K562 (cell line): ENCODE results near the gene SCUBE1. TPM values are rescaled to one million over a fixed set of nuclear protein-coding genes. Genes with fewer than 3 reads are reported as not detected.

ENCODE experiments used
- ATAC-seq: fragments of 200-7000 bp; cut with Tn5 transposase; 3 replicates; pipeline ENCODE4 v1.9.1; 2020; ENCODE audit warnings: moderate library complexity
- BruUV-seq: library from RNA; stranded (reverse); fragments of 400-500 nt; replicated peaks from 2 replicates; lab custom pipeline; 2021; lab: Mats Ljungman, UMichigan
- CTCF ChIA-PET: fragments of 300-600 bp; formaldehyde crosslinking; extraction: SDS; loops from one replicate; lab custom pipeline; 2021; ENCODE audit warnings: low intra/inter-chr PET ratio; lab: Yijun Ruan, JAX
- POLR2A ChIA-PET: fragments of 300-600, 350-650 bp; sonication (Branson Sonifier 250); formaldehyde crosslinking; extraction: SDS; loops from one replicate; lab custom pipeline; 2021; ENCODE audit warnings: antibody characterized with exemption, inconsistent platforms; lab: Yijun Ruan, JAX
- DNase-seq, 4 experiments: peaks; one replicate each; pipeline versions ENCODE4 v3.0.0 to v3.0.0-alpha.2; 2011 to 2018; ENCODE audit warnings: low spot score in 3 of 4, mixed read lengths in 3 of 4; ENCODE audit errors: extremely low read depth in 1 of 4
- FAIRE-seq: peaks from 2 replicates; lab custom pipeline; 2011; peaks lifted over from hg19 to GRCh38; lab: Jason Lieb, UNC
- H2AFZ ChIP-seq: 2 replicates; pipeline ENCODE4 v1.6.0; 2011; ENCODE audit warnings: low read depth, low read length, control low read depth, inconsistent platforms
- H3K27ac ChIP-seq: fragments of 200-600 bp; 3 replicates; pipeline ENCODE4 v1.8.0; 2011; ENCODE audit warnings: low read depth, mild to moderate bottlenecking, control low read depth, inconsistent platforms, low read length, moderate library complexity, mixed read lengths; ENCODE audit errors: extremely low read depth
- H3K27me3 ChIP-seq, 2 experiments: fragments of 300-600 bp in 1 of 2; 2 replicates in 1 of 2; 3 replicates in 1 of 2; pipeline versions ENCODE4 v1.6.0 to v1.8.0; 2011; ENCODE audit warnings: inconsistent platforms in 2 of 2, low read length in 2 of 2, mild to moderate bottlenecking in 1 of 2, mixed read lengths in 1 of 2, moderate library complexity in 1 of 2; ENCODE audit not compliant: control insufficient read depth in 2 of 2, insufficient read depth in 2 of 2
- H3K36me3 ChIP-seq: fragments of 300-600 bp; 3 replicates; pipeline ENCODE4 v1.8.0; 2011; ENCODE audit warnings: mild to moderate bottlenecking, low read length, inconsistent platforms; ENCODE audit not compliant: control insufficient read depth, insufficient read depth
- H3K4me1 ChIP-seq, 2 experiments: fragments of 200-600 bp in 1 of 2; replicated peaks in 1 of 2; 2 replicates in 1 of 2; 3 replicates in 1 of 2; pipeline versions ENCODE4 v1.5.1 to v1.8.0; 2011; ENCODE audit warnings: inconsistent platforms in 2 of 2, low read length in 2 of 2, mild to moderate bottlenecking in 1 of 2, mixed read lengths in 1 of 2, moderate library complexity in 1 of 2; ENCODE audit not compliant: control insufficient read depth in 2 of 2, insufficient read depth in 2 of 2
- H3K4me2 ChIP-seq: 2 replicates; pipeline ENCODE4 v1.6.1; 2011; ENCODE audit warnings: low read length, control low read depth, inconsistent platforms, mixed read lengths; ENCODE audit not compliant: insufficient read depth
- H3K4me3 ChIP-seq: fragments of 200-600 bp; sonication (generic), shearing (Covaris generic); 2 replicates; pipeline ENCODE4 v1.5.1; 2016; ENCODE audit warnings: control low read depth, inconsistent platforms
- H3K79me2 ChIP-seq: fragments of 200-600 bp; 3 replicates; pipeline ENCODE4 v1.8.0; 2011; ENCODE audit warnings: low read length, inconsistent platforms; ENCODE audit not compliant: control insufficient read depth, insufficient read depth
- H3K9ac ChIP-seq, 2 experiments: 2 replicates each; pipeline versions ENCODE4 v1.6.0 to v1.6.1; 2011; ENCODE audit warnings: low read depth in 2 of 2, low read length in 2 of 2, control low read depth in 1 of 2, inconsistent platforms in 1 of 2, mild to moderate bottlenecking in 1 of 2, mixed read lengths in 1 of 2; ENCODE audit not compliant: insufficient read depth in 1 of 2
- H3K9me1 ChIP-seq: one replicate; pipeline ENCODE4 v1.6.0; 2011; ENCODE audit warnings: inconsistent platforms, mild to moderate bottlenecking, low read length, moderate library complexity; ENCODE audit not compliant: control insufficient read depth, insufficient read depth
- H3K9me3 ChIP-seq: replicated peaks from 2 replicates; pipeline ENCODE4 v1.5.1; 2011; ENCODE audit warnings: low read depth, low read length, inconsistent platforms; ENCODE audit not compliant: control insufficient read depth, insufficient read depth
- H4K20me1 ChIP-seq: replicated peaks from 2 replicates; pipeline ENCODE4 v1.6.1; 2011; ENCODE audit warnings: low read length, inconsistent platforms, mixed read lengths; ENCODE audit not compliant: control insufficient read depth, insufficient read depth
- FOXJ3 ChIP-seq: sonication (generic); formaldehyde crosslinking; IDR thresholded peaks from 2 replicates; pipeline ENCODE4 v1.4.0; 2020; ENCODE audit warnings: mild to moderate bottlenecking, missing genetic modification reagents
- MAFG ChIP-seq: fragments of 450-650 bp; conservative IDR thresholded peaks from 2 replicates; pipeline ENCODE4 v1.6.1; 2016; ENCODE audit warnings: missing genetic modification characterization, missing compliant biosample characterization
- MCM5 ChIP-seq: fragments of 450-650 bp; IDR thresholded peaks from 2 replicates; pipeline ENCODE4 v1.6.1; 2016; ENCODE audit warnings: low read depth
- NR2C2 ChIP-seq, 2 experiments: fragments of 200-800 bp in 1 of 2; sonication (Bioruptor generic) in 1 of 2; sonication (generic) in 1 of 2; formaldehyde crosslinking in 1 of 2; IDR thresholded peaks; 2 replicates each; pipeline versions ENCODE4 v1.6.1 to v1.8.0; 2016 to 2022; ENCODE audit warnings: mild to moderate bottlenecking in 1 of 2, missing compliant biosample characterization in 1 of 2, missing genetic modification characterization in 1 of 2, missing genetic modification reagents in 1 of 2
- NR2F6 ChIP-seq: fragments of 450-650 bp; formaldehyde crosslinking; IDR thresholded peaks from 2 replicates; pipeline ENCODE4 v1.4.0; 2020; ENCODE audit warnings: mild to moderate bottlenecking
- OTX1 ChIP-seq: fragments of 450-650 bp; formaldehyde crosslinking; IDR thresholded peaks from 2 replicates; pipeline ENCODE4 v1.4.0; 2022; ENCODE audit warnings: mild to moderate bottlenecking
- PHF8 ChIP-seq: fragments of 200-600 bp; sonication (generic); IDR thresholded peaks from 2 replicates; pipeline ENCODE4 v1.6.1; 2012; ENCODE audit warnings: mixed run types, mild to moderate bottlenecking, inconsistent platforms, low read length, moderate library complexity, borderline replicate concordance
- PTRF ChIP-seq: fragments of 450-650 bp; IDR thresholded peaks from 2 replicates; pipeline ENCODE4 v1.6.1; 2016; ENCODE audit warnings: mild to moderate bottlenecking, missing genetic modification characterization, missing compliant biosample characterization
- RUNX1 ChIP-seq: sonication (generic); IDR thresholded peaks from 2 replicates; pipeline ENCODE4 v1.6.1; 2016; ENCODE audit warnings: antibody characterized with exemption, low read depth
- SIX5 ChIP-seq, 2 experiments: IDR thresholded peaks; 2 replicates each; pipeline ENCODE4 v1.6.1; 2011; ENCODE audit warnings: low read length in 2 of 2, borderline replicate concordance in 1 of 2, low read depth in 1 of 2, mild to moderate bottlenecking in 1 of 2, moderate library complexity in 1 of 2; ENCODE audit not compliant: insufficient read depth in 1 of 2
- SRSF3 ChIP-seq: fragments of 200-400 bp; formaldehyde crosslinking; IDR thresholded peaks from 2 replicates; pipeline ENCODE4 v1.6.1; 2016; ENCODE audit warnings: mild to moderate bottlenecking, low read length, moderate library complexity; ENCODE audit not compliant: insufficient read depth
- TCF7 ChIP-seq: sonication (generic); IDR thresholded peaks from 2 replicates; pipeline ENCODE4 v1.6.1; 2016; ENCODE audit warnings: antibody characterized with exemption, borderline replicate concordance
- ZFP1 ChIP-seq: fragments of 450-650 bp; formaldehyde crosslinking; IDR thresholded peaks from 2 replicates; pipeline ENCODE4 v1.4.0; 2020; ENCODE audit warnings: mild to moderate bottlenecking, mixed read lengths
- ZNF175 ChIP-seq: fragments of 200-800 bp; sonication (Bioruptor generic); IDR thresholded peaks from 2 replicates; pipeline ENCODE4 v1.6.1; 2016; ENCODE audit warnings: low read depth, mild to moderate bottlenecking, missing genetic modification characterization, missing compliant biosample characterization
- WGBS: fragments of 100-300 bp; shearing (Covaris generic); methylation state at CpG from one replicate; pipeline ENCODE4 v1.1.6; 2016; ENCODE audit warnings: low coverage, mixed read lengths; ENCODE audit not compliant: insufficient coverage; ENCODE audit errors: missing lambda C conversion rate; 5-methylcytosine and 5-hydroxymethylcytosine counted together
- in situ Hi-C: fragments of 300-500 bp; cut with MboI; formaldehyde crosslinking; loops from 4 replicates; pipeline ENCODE4 v1.15.0; 2018; ENCODE audit warnings: inconsistent platforms, mixed read lengths
- intact Hi-C: fragments of 100-400 bp; cut with micrococcal nuclease; formaldehyde crosslinking; loops from 2 replicates; pipeline ENCODE4 v1.14.2; 2022
- polyA plus RNA-seq, 8 experiments: library from polyadenylated mRNA; depleted of rRNA in 4 of 8; stranded (reverse) in 5 of 8; unstranded in 3 of 8; fragments of >200 nt; fragmentation: Nextera tagmentation in 2 of 8; fragmentation: Illumina TruSeq in 1 of 8; extraction: Ambion mirVana in 2 of 8; extraction: Trizol in 1 of 8; gene quantifications; 2 replicates each; pipeline versions ENCODE4 v1.2.1 to v1.2.3, GENCODE V29; 2011 to 2014; ENCODE audit warnings: inconsistent platforms in 1 of 8, missing spikeins in 1 of 8
- total RNA-seq, 7 experiments: library from RNA; depleted of rRNA in 6 of 7; stranded (reverse); fragments of >200 nt in 6 of 7; fragmentation: Illumina TruSeq in 2 of 7; extraction: Trizol in 2 of 7; gene quantifications; 2 replicates each; pipeline versions ENCODE4 v1.2.1 to v1.2.3, GENCODE V29; 2011 to 2021; ENCODE audit warnings: low replicate concordance in 1 of 7
- TF ChIP-seq, protein P1 (sequence below): fragments of 150-350 bp; IDR thresholded peaks from 2 replicates; pipeline ENCODE4 v1.6.1; 2014; ENCODE audit warnings: low read depth, mild to moderate bottlenecking, low read length, borderline replicate concordance
- TF ChIP-seq, protein P2 (sequence below): sonication (generic); formaldehyde crosslinking; IDR thresholded peaks from 2 replicates; pipeline ENCODE4 v1.8.1; 2023; ENCODE audit warnings: mild to moderate bottlenecking, missing genetic modification reagents
- TF ChIP-seq, protein P3 (sequence below): IDR thresholded peaks from 2 replicates; pipeline ENCODE4 v1.6.1; 2014; ENCODE audit warnings: antibody characterized with exemption

SCUBE1 gene
- total and polyA plus RNA-seq, 9 of the 15 experiments (the other 6 are each of a cell fraction or from before 2014, with no cell fraction given): 0.03 to 0.47 (median 0.29) TPM; not detected in 6

DNA sequence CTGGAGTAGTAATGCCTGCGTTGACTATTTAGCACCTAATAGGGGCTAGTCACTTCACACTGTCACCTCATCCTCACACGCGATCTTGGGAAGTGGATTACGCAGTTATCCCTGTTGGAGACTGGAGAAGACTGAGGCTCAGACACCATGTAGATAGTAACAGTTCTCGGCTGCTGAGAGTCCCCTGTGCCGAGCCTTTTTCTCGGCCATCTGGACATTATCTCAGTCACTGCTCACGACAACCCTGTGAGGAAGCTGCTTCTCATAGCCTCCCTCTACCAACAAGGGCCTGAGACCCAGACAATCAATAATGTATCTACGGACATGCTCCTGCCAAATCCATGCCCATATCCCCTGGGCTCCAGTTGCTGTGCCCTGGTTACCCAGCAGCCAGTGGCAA is 25.9 kb downstream of the SCUBE1 start:
- TF ChIP-seq SIX5 (IDR thresholded peaks at IDR 0.05; ENCODE audit: borderline replicate concordance in 1 of 2, insufficient read depth in 1 of 2, low read depth in 1 of 2, low read length in 2 of 2): no peak
- no peak for TF ChIP-seq FOXJ3 (CRISPR knock-in tag)
- TF ChIP-seq ZNF175: no peak
- TF ChIP-seq ZFP1 (CRISPR knock-in tag): no peak
- TF ChIP-seq TCF7: no peak
- TF ChIP-seq RUNX1: no peak
- no peak for TF ChIP-seq SRSF3
- TF ChIP-seq MAFG (tag): no peak
- TF ChIP-seq MCM5: no peak
- no peak for TF ChIP-seq OTX1 (CRISPR knock-in tag)
- TF ChIP-seq, protein P1, sequence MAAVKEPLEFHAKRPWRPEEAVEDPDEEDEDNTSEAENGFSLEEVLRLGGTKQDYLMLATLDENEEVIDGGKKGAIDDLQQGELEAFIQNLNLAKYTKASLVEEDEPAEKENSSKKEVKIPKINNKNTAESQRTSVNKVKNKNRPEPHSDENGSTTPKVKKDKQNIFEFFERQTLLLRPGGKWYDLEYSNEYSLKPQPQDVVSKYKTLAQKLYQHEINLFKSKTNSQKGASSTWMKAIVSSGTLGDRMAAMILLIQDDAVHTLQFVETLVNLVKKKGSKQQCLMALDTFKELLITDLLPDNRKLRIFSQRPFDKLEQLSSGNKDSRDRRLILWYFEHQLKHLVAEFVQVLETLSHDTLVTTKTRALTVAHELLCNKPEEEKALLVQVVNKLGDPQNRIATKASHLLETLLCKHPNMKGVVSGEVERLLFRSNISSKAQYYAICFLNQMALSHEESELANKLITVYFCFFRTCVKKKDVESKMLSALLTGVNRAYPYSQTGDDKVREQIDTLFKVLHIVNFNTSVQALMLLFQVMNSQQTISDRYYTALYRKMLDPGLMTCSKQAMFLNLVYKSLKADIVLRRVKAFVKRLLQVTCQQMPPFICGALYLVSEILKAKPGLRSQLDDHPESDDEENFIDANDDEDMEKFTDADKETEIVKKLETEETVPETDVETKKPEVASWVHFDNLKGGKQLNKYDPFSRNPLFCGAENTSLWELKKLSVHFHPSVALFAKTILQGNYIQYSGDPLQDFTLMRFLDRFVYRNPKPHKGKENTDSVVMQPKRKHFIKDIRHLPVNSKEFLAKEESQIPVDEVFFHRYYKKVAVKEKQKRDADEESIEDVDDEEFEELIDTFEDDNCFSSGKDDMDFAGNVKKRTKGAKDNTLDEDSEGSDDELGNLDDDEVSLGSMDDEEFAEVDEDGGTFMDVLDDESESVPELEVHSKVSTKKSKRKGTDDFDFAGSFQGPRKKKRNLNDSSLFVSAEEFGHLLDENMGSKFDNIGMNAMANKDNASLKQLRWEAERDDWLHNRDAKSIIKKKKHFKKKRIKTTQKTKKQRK: no peak
- no peak for TF ChIP-seq NR2F6 (CRISPR knock-in tag)
- TF ChIP-seq NR2C2 (CRISPR knock-in tag; IDR thresholded peaks at IDR 0.05): no peak
- TF ChIP-seq NR2C2 (tag; IDR thresholded peaks at IDR 0.05): no peak
- no peak for TF ChIP-seq PHF8
- TF ChIP-seq, protein P2, sequence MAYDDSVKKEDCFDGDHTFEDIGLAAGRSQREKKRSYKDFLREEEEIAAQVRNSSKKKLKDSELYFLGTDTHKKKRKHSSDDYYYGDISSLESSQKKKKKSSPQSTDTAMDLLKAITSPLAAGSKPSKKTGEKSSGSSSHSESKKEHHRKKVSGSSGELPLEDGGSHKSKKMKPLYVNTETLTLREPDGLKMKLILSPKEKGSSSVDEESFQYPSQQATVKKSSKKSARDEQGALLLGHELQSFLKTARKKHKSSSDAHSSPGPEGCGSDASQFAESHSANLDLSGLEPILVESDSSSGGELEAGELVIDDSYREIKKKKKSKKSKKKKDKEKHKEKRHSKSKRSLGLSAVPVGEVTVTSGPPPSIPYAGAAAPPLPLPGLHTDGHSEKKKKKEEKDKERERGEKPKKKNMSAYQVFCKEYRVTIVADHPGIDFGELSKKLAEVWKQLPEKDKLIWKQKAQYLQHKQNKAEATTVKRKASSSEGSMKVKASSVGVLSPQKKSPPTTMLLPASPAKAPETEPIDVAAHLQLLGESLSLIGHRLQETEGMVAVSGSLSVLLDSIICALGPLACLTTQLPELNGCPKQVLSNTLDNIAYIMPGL: no peak
- TF ChIP-seq, protein P3, sequence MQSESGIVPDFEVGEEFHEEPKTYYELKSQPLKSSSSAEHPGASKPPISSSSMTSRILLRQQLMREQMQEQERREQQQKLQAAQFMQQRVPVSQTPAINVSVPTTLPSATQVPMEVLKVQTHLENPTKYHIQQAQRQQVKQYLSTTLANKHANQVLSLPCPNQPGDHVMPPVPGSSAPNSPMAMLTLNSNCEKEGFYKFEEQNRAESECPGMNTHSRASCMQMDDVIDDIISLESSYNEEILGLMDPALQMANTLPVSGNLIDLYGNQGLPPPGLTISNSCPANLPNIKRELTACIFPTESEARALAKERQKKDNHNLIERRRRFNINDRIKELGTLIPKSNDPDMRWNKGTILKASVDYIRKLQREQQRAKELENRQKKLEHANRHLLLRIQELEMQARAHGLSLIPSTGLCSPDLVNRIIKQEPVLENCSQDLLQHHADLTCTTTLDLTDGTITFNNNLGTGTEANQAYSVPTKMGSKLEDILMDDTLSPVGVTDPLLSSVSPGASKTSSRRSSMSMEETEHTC: no peak
- TF ChIP-seq PTRF (tag): no peak
- FAIRE-seq (no peak), ATAC-seq (no peak), DNase-seq (no peak)
- no peak overlapping the region for H2AFZ ChIP-seq
- ChIA-PET CTCF (no interaction called here), POLR2A (interaction anchor here (0.6 kb wide), 2 partner anchors 10 to 64 kb away, joined by 3 to 5 read pairs; no protein-coding TSS in a partner anchor)
- no peak overlapping the region for H3K4me2 ChIP-seq
- peaks cover 3 to 18% of the 10 kb centered on the region in 2 experiments; a peak in 3 of 5 replicates for H3K27me3 ChIP-seq
- H3K9ac ChIP-seq: no peak overlapping the region
- no peaks in the 10 kb centered on the region for H3K36me3 ChIP-seq
- WGBS: 0% methylated on average over 8 of the region's 9 CpGs
- H3K4me3 ChIP-seq: no peak overlapping the region
- BruUV-seq: no TSS peak
- H3K9me1 ChIP-seq: no peaks in the 10 kb centered on the region
- no peaks in the 10 kb centered on the region for H3K79me2 ChIP-seq
- no peak overlapping the region for H3K27ac ChIP-seq
- no peaks in the 10 kb centered on the region for H3K9me3 ChIP-seq
- in situ Hi-C loops: no loop called here
- H4K20me1 ChIP-seq: no peaks in the 10 kb centered on the region
- H3K4me1 ChIP-seq: peaks cover 0 to 3% of the 10 kb centered on the region in 2 experiments; a peak in 1 of 5 replicates
- intact Hi-C loops: no loop called here
